H1 (cell line): ENCODE results near the gene ACTR8. TPM values are rescaled to one million over a fixed set of nuclear protein-coding genes. Genes with fewer than 3 reads are reported as not detected.
A peak's percentile ranks its signal among the peaks of the same experiment; 100 is the strongest.

Experiments used
- BRCA1 ChIP-seq: IDR thresholded peaks from 2 replicates; pipeline ENCODE4 v1.6.1; 2012; ENCODE audit warnings: low read depth, low read length, improper control_type of control experiment
- CHD1 ChIP-seq: IDR thresholded peaks from 2 replicates; pipeline ENCODE4 v1.6.1; 2012; ENCODE audit warnings: low read depth, low read length, improper control_type of control experiment
- CTCF ChIP-seq, 3 experiments: IDR thresholded peaks; 1 replicate in 2 of 3; 2 replicates in 1 of 3; pipeline versions ENCODE4 v1.5.1 to v1.6.1; 2011; ENCODE audit warnings: low read length in 3 of 3, mild to moderate bottlenecking in 3 of 3, inconsistent platforms in 2 of 3, low read depth in 1 of 3, moderate library complexity in 1 of 3; ENCODE audit not compliant: insufficient read depth in 1 of 3; ENCODE audit errors: control extremely low read depth in 1 of 3
- FOSL1 ChIP-seq: IDR thresholded peaks from 2 replicates; pipeline ENCODE4 v1.6.1; 2011; ENCODE audit warnings: mild to moderate bottlenecking, low read depth, low read length, moderate library complexity; ENCODE audit not compliant: insufficient read depth
- GABPA ChIP-seq: IDR thresholded peaks from 2 replicates; pipeline ENCODE4 v1.6.1; 2011; ENCODE audit warnings: mild to moderate bottlenecking, low read length, moderate library complexity, borderline replicate concordance; ENCODE audit not compliant: insufficient read depth
- JUN ChIP-seq: IDR thresholded peaks from 2 replicates; pipeline ENCODE4 v1.6.1; 2011; ENCODE audit warnings: low read depth, mild to moderate bottlenecking, improper control_type of control experiment, low read length
- NRF1 ChIP-seq: IDR thresholded peaks from 2 replicates; pipeline ENCODE4 v1.6.1; 2011; ENCODE audit warnings: mild to moderate bottlenecking, low read depth, low read length, improper control_type of control experiment
- PHF8 ChIP-seq: fragments of 200-600 bp; sonication (generic); conservative IDR thresholded peaks from 2 replicates; pipeline ENCODE4 v1.7.1; 2012; ENCODE audit warnings: low read depth, mild to moderate bottlenecking, inconsistent platforms, low read length, moderate library complexity
- POLR2A ChIP-seq, 2 experiments: IDR thresholded peaks; 1 replicate in 1 of 2; 2 replicates in 1 of 2; pipeline ENCODE4 v1.6.1; 2011; ENCODE audit warnings: low read depth in 2 of 2, low read length in 2 of 2, mild to moderate bottlenecking in 2 of 2; ENCODE audit errors: control extremely low read depth in 1 of 2
- RAD21 ChIP-seq, 2 experiments: IDR thresholded peaks in 1 of 2; conservative IDR thresholded peaks in 1 of 2; 2 replicates each; pipeline ENCODE4 v1.6.1; 2011; ENCODE audit warnings: low read depth in 2 of 2, low read length in 2 of 2, improper control_type of control experiment in 1 of 2, inconsistent platforms in 1 of 2, mild to moderate bottlenecking in 1 of 2, moderate library complexity in 1 of 2
- RFX5 ChIP-seq: IDR thresholded peaks from 2 replicates; pipeline ENCODE4 v1.6.1; 2011; ENCODE audit warnings: low read depth, low read length, improper control_type of control experiment, borderline replicate concordance
- RNF2 ChIP-seq: fragments of 200-900, 300-1000 bp; sonication (generic); IDR thresholded peaks from 2 replicates; pipeline ENCODE4 v1.7.1; 2016; ENCODE audit warnings: borderline replicate concordance, low read depth, mild to moderate bottlenecking, antibody characterized with exemption, low read length; ENCODE audit not compliant: poor library complexity, severe bottlenecking; ENCODE audit errors: missing control alignments
- SP4 ChIP-seq: IDR thresholded peaks from 2 replicates; pipeline ENCODE4 v1.6.1; 2012; ENCODE audit warnings: low read length, inconsistent platforms
- SRF ChIP-seq: IDR thresholded peaks from 2 replicates; pipeline ENCODE4 v1.6.1; 2011; ENCODE audit warnings: mild to moderate bottlenecking, low read depth, low read length, moderate library complexity
- TAF1 ChIP-seq: IDR thresholded peaks from 2 replicates; pipeline ENCODE4 v1.6.1; 2011; ENCODE audit warnings: mild to moderate bottlenecking, low read depth, low read length
- TCF12 ChIP-seq: IDR thresholded peaks from 2 replicates; pipeline ENCODE4 v1.6.1; 2011; ENCODE audit warnings: low read depth, mild to moderate bottlenecking, low read length
- ZNF274 ChIP-seq: IDR thresholded peaks from 2 replicates; pipeline ENCODE4 v1.7.0; 2012; ENCODE audit warnings: low read length, borderline replicate concordance; ENCODE audit errors: extremely low read depth
- polyA plus RNA-seq, 7 experiments: library from polyadenylated mRNA; depleted of rRNA in 3 of 7; stranded (reverse) in 5 of 7; unstranded in 2 of 7; fragments of >200 nt in 5 of 7; fragments of 200-250 nt in 2 of 7; gene quantifications; 1 replicate in 5 of 7; 2 replicates in 1 of 7; 4 replicates in 1 of 7; pipeline versions ENCODE4 v1.2.1 to v1.2.3, GENCODE V29; 2011 to 2013; ENCODE audit warnings: missing spikeins in 2 of 7, mixed read lengths in 2 of 7
- total RNA-seq: library from RNA; stranded (reverse); fragmentation: NEBNext Ultra II Directional; extraction: Animal tissue kit (Norgen Biotek cat#: 25700); gene quantifications from 2 replicates; pipeline ENCODE4 v1.2.1, GENCODE V29; 2021
- TF ChIP-seq, protein P1 (sequence below): IDR thresholded peaks from 2 replicates; pipeline ENCODE4 v1.6.1; 2011; ENCODE audit warnings: low read length, improper control_type of control experiment

Gene ACTR8
- total and polyA plus RNA-seq, 2 of the 8 experiments (the other 6 are each of a cell fraction or from before 2014, with no cell fraction given), result 8.3 to 26.9 TPM

DNA sequence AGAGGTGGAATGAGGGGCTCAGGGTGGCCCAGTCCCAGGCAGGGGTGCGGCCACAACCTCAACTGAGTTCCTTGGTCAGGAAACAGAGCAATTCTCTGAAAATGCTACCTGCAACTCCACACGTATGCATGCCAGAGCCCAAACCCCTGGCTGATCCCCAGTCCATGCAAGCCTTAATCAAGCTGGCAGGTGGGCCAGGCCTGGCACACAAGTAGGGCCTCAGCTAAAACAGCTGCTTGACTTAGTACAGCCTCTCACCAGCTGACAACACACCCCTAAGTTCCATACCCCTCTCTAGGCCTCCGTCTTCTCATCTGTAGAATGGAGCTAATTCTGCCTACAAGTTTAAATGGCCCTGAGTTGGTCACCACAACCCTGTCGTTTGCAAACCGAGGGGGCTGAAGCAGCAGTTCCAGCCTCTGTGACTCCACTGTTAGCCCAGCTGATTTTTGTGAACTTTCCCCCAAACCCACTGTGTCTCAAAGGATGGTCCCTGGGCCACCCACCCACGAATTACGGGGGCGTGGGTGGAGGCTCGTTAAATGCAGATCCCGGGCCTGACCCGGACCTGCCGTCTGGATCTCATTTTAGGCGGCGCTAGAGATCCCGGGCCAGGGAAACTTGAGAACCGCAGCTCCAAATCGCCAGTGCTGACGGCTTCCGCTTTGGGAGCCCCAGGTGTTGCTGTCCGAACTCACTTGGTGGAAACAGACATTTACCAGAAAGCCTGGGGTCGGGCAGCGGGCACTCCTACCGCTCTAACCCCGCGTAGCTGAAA, 36.7 kb downstream of the ACTR8 start (continued):
- TF ChIP-seq JUN, result no peak
- no peak for TF ChIP-seq ZNF274
- no peak for TF ChIP-seq RFX5
- no peak for TF ChIP-seq BRCA1
- TF ChIP-seq SRF, result no peak
- TF ChIP-seq PHF8, result no peak
- TF ChIP-seq TAF1, result no peak; the same call in none of the 2 replicates
- TF ChIP-seq RAD21 (IDR thresholded peaks at IDR 0.05 in 1 of 2, conservative IDR thresholded peaks at IDR 0.05 in 1 of 2; ENCODE audit: low read depth in 2 of 2, low read length in 2 of 2), result peak in 1 of 2 experiments; percentile 13; a peak in 1 of 4 replicates
- TF ChIP-seq POLR2A (IDR thresholded peaks at IDR 0.05; ENCODE audit: control extremely low read depth in 1 of 2, low read depth in 2 of 2, low read length in 2 of 2), result peak in 1 of 2 experiments; percentile 45; a peak in 2 of 3 replicates
- TF ChIP-seq TCF12, result 0 out of 2 replicates have a peak, but pooled peaks have one; percentile 30
- TF ChIP-seq CHD1, result no peak
- no peak for TF ChIP-seq FOSL1
- 0 out of 2 replicates have a peak, but pooled peaks have one; percentile 52 for TF ChIP-seq SP4
- TF ChIP-seq RNF2, result no peak
- TF ChIP-seq, protein P1, sequence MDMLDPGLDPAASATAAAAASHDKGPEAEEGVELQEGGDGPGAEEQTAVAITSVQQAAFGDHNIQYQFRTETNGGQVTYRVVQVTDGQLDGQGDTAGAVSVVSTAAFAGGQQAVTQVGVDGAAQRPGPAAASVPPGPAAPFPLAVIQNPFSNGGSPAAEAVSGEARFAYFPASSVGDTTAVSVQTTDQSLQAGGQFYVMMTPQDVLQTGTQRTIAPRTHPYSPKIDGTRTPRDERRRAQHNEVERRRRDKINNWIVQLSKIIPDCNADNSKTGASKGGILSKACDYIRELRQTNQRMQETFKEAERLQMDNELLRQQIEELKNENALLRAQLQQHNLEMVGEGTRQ, result no peak
- TF ChIP-seq NRF1, result no peak
- TF ChIP-seq CTCF (IDR thresholded peaks at IDR 0.05; ENCODE audit: control extremely low read depth in 1 of 3, insufficient read depth in 1 of 3, low read depth in 1 of 3, low read length in 3 of 3), result peak; percentile 9 to 49 (median 30); a peak in 3 of 4 replicates
- TF ChIP-seq GABPA, result peak; percentile 68
